Right ventricle myocardium superior (tissue), 1 donor: ENCODE data around the gene USHBP1. TPM values are rescaled to one million over a fixed set of nuclear protein-coding genes. Genes with fewer than 3 reads are reported as not detected.

Experiments used
- ATAC-seq: fragments of 200-7000 bp; cut with Tn5 transposase; one replicate; pipeline ENCODE4 v1.9.1; 2020; ENCODE audit warnings: mild to moderate bottlenecking; ENCODE audit not compliant: poor library complexity
- DNase-seq: peaks from one replicate; pipeline ENCODE4 v3.0.0-alpha.2; 2020
- intact Hi-C: fragments of 100-400 bp; cut with DNase I; formaldehyde crosslinking; loops from one replicate; pipeline ENCODE4 v1.11.2; 2022
- long read RNA-seq: library from polyadenylated mRNA; unstranded; transcript quantifications from one replicate; pipeline ENCODE4 v2.0.0, GENCODE V29; 2021
- total RNA-seq: library from RNA; stranded (reverse); fragmentation: NEBNext Ultra II Directional; extraction: Animal tissue kit (Norgen Biotek cat#: 25700); gene quantifications from one replicate; pipeline ENCODE4 v1.2.1, GENCODE V29; 2021
- donor health status: DM: no; HTN: yes; CAD: no; lungs with severe emphysema.

Gene USHBP1, protein sequence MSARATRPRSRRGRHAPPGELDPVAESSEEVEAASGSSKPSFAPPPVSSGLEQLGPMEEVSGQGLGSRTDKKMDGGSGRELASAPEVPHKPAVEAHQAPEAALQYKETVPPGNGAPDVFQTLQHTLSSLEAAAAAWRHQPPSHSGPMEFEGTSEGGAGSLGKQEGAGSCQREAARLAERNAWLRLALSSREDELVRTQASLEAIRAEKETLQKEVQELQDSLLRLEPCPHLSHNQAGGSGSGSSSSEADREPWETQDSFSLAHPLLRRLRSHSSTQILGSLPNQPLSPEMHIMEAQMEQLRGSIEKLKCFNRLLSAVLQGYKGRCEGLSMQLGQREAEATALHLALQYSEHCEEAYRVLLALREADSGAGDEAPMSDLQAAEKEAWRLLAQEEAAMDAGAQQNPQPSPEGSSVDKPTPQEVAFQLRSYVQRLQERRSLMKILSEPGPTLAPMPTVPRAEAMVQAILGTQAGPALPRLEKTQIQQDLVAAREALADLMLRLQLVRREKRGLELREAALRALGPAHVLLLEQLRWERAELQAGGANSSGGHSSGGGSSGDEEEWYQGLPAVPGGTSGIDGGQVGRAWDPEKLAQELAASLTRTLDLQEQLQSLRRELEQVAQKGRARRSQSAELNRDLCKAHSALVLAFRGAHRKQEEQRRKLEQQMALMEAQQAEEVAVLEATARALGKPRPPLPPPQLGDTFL
- total RNA-seq = 7.9 TPM
- long read RNA-seq, transcript USHBP1-201 (13 exons, 3,335 nt) = major isoform, 10 of 20 reads
- long read RNA-seq, partial matches to known transcripts = 5 of 20 reads
- long read RNA-seq, other reads (novel, unspliced or antisense) = 4 of 20 reads

- ATAC-seq (no peak), DNase-seq (peak; percentile 53)
- intact Hi-C loops = no loop called here
Measured at GRCh38 chr19:17264641-17264979, at the start of gene USHBP1. USHBP1 (minus strand) TSS chr19:17264745; CDS start chr19:17264299, 446 bp downstream.

DNA sequence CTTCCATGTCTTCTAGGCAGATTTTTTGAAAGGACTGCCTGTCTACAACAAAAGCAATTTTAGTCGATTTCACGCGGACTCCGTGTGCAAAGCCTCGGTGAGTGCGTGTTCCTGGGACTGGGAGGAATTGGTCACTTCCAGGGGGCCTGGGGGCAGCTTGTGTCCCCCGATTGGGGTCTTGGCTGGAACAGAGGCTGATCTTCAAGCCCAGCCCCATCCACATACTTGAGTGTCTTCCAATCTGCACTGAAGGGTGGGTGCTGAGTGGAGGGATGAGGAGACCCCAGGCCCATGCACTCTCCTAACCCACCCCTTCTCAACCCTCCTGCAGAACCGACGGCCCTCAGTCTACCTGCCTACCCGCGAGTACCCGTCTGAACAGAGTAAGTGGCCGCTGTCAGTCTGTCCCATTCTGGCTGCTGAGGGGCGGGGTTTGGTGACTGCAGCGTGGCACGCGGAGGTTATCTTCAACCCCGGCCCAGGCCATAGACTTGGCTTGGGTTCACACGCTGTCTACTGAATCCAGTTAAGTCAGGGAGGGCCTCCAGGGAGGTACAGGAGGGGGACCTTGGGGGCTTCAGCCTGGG, 49.6 kb upstream of the USHBP1 start:
- ATAC-seq (no peak), DNase-seq (no peak)
- intact Hi-C loops = no loop called here

DNA sequence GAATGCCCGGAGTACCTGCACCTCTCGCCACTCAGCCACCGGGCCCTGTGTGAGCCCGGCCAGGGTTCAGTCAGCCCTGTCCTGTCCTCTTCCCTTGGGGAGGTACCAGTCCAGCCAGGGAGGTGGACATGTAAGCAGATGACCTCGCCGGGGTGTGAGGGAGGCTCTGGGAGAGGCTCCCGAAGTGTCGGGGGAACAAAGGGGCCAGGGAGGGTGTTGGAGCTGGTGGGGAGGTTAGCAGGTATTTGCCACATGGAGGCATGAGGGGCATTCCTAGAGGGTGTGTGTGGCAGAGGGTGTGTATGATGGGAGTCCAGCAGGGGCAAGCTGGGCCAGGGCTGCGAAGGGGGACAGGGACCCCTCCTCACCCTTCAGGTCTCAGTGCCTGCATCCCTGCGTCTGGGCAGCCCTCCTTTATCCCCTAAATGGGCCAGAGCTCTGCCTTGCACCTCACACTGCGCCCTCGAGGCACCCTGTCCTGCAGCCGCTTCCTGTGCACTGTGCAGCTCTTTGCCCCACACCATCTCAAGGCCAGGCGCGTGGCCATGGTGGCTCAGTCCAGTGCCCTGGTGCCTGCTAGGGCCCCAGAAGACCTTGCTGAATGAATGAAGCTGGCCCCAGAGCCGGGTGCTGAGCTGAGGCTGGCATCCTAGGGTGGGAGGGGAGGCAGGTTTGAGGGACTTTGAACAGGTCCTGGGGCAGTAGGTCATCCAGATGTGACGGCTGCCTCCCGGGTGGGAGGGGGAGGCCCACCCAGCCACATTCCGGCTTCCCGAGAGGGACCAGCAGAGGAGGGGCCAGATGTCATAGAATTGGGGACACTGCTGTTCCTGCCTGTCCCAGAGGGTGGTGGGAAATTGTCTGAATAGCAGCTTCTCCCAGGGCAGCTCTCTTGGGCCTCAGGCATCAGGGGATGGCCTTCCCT, 47.9 kb upstream of the USHBP1 start:
- ATAC-seq (no peak), DNase-seq (no peak)
- intact Hi-C loops = no loop called here

- DNase-seq (no peak), ATAC-seq (no peak)
- intact Hi-C loops = no loop called here
Measured at GRCh38 chr19:17311455-17312188, 47.1 kb upstream of the USHBP1 start.

DNA sequence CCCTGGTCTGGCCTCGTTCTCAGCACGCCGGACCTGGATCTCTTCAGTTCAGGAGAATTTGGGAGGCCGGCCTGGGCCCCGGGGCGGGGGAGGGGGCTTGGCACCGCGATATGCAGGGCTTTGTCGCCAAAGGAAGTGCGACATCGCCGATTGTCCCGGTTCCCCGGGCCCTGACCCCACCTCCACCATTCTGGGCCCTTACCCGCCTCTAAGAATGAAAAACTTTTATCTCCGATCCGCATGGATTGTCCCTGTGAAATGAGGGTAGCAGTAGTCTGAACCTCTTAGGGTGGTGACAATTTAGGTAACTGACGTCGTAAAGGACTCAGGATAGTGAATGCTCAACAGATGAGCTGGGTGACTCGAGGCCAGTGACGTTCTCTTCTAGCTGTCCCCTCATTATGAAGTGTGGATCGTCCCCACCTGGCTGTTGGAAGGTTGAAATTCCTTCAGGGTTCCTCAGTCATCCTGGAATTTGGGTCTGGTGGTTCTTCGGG, 45.5 kb upstream of the USHBP1 start:
- DNase-seq = no peak
- ATAC-seq = no peak
- intact Hi-C loops = no loop called here

GRCh38 chr19:17309198-17309964, 44.8 kb upstream of the USHBP1 start, which contains the start of gene DDA1:
DDA1 (plus strand) TSS chr19:17309563; CDS start chr19:17309655, 92 bp downstream.
- peak; percentile 85 for ATAC-seq
- intact Hi-C loops = no loop called here
- peak; percentile 100 for DNase-seq

- ATAC-seq = no peak
- intact Hi-C loops = no loop called here
- DNase-seq = no peak
Measured at GRCh38 chr19:17307876-17308377, 43.4 kb upstream of the USHBP1 start.

DNA sequence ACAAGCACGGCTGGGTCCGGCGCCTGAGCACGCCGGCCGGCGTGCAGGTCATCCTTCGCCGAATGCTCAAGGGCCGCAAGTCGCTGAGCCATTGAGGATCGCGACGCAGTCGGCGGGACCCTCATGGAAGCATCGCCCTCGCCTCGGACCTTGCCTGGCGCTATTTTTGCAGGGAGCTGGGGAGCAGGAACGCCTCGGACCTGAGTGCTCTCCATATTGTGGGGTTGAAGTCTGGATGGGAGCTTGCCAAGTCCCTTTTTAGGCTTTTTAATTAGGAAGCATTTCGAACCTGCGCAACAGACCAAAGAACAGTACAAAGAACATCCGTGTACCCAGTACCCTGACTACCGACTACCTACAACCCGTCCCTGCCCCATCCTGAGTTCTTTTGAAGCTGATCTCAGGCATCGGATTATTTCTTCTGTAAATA, 41.8 kb upstream of the USHBP1 start:
- intact Hi-C loops = no loop called here
- ATAC-seq = no peak

GRCh38 chr19:17305517-17306284, 41.2 kb upstream of the USHBP1 start, which contains the start of gene MRPL34:
MRPL34 (plus strand) TSS chr19:17305872; CDS start chr19:17305893, 21 bp downstream.
- peak; percentile 69 for ATAC-seq
- peak; percentile 95 for DNase-seq
- intact Hi-C loops = no loop called here

More for the DNA sequence above, 41.8 kb upstream of the USHBP1 start:
- DNase-seq = no peak

DNA sequence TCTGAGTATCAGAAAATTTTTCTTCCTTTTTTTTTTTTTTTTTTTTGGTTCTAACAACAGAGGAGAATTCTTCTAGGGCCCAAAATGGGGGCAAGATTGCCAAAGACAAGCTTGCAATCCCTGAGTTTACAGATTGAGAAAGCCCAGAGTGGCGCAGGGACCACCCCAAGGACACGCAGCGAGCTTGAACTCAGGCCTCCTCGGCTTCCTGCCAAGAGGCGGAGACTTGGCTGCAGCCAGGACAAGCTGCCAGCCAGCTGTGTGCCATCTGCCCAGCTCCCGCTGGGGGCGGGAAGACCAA, 40.6 kb upstream of the USHBP1 start:
- ATAC-seq = no peak
- intact Hi-C loops = no loop called here
- no peak for DNase-seq

DNA sequence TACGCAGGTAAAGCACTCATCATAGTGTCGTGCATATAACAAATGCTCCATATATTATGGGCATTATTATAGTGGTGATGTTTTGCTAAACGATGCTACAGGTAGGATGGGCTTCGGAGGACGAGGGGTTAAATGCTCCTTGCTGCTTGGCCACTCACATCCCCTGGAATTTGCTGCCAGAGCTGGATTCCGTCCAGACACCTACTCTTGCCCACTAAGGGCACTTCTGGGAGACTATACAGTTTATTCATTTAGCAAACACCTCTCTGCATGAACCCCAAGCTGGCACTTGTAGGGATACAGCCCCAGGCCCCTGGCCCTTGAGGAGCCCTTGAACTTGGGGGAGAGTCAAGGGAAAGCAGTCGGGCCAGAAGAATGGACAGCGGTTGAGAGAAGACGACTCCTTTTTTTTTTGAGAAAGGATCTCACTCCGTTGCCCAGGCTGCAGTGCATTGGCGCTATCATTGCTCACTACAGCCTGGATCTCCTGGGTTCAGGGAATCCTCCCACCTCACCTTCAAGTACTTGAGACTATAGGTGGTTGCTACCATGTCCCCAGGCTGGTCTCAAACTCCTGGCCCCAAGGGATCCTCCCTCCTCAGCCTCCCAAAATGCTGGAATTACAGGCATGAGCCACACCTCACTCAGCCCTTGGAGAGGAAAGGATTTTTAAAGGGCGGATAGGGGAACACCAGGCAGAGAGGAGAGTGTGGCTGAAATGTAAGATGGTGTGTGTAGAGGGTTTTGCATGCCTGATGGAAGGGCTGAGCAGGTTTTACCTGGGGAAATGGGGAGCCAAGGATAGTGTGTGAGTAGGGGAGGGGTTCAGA, 40.1 kb upstream of the USHBP1 start:
- ATAC-seq (no peak), DNase-seq (no peak)
- intact Hi-C loops = no loop called here

- ATAC-seq = no peak
- no peak for DNase-seq
- intact Hi-C loops = no loop called here
Measured at GRCh38 chr19:17303940-17304267, 39.4 kb upstream of the USHBP1 start.

- peak; percentile 80 for ATAC-seq
- peak; percentile 97 for DNase-seq
- intact Hi-C loops = no loop called here
Measured at GRCh38 chr19:17303167-17303939, 38.8 kb upstream of the USHBP1 start, which contains the start of gene ABHD8. ABHD8 (minus strand) TSS chr19:17303425; CDS start chr19:17301616, 1,809 bp downstream.

DNA sequence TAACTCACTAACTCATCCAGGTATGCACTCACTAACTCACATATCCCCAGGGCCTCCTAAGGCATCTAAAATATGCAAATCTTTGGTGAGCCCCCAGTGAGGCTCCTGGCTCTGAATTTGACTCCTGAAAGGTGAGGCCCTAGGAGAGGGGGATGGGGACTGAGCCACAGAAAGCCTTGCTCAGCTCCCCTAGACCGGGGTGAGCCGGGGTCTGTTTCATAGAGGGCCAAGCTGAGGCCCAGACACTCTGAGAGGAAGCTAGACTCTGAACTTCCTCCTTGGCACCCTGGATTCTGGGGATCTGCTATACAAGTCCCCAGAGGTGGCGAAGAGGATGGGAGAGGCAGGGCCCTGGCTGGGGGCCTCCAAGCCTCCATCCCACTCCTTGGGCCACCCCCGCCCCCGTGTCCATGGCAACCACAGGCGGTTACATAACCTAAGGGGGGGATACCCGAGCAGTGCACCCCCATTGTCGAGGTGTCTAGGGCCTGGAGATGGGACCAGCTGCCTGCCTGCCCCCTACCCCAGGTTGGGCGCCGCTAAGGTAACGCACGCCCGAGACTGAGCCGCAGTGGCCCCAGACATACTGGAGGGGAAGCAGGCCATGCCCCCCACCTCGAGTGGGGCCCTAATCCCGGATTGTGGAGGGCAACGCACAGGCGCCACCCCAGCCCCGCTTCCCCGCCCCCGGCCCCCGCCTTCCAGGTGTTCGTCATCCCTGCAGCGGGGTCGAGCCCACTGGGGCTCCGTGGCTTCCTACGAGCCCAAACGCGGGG, 38.0 kb upstream of the USHBP1 start:
- DNase-seq = no peak
- intact Hi-C loops = no loop called here
- ATAC-seq = no peak
